Measurements from ENCODE around the gene MGAT4C. TPM values are rescaled to one million over a fixed set of nuclear protein-coding genes. Genes with fewer than 3 reads are reported as not detected.
"Not testable (repeated sequence)": the region's sequence is repeated elsewhere in the genome, so short reads cannot be mapped to it uniquely, and the experiment has no call there.

The MGAT4C gene
- total RNA-seq, 2 donors from 2014 or later: 0.14 to 0.28 TPM

DNA sequence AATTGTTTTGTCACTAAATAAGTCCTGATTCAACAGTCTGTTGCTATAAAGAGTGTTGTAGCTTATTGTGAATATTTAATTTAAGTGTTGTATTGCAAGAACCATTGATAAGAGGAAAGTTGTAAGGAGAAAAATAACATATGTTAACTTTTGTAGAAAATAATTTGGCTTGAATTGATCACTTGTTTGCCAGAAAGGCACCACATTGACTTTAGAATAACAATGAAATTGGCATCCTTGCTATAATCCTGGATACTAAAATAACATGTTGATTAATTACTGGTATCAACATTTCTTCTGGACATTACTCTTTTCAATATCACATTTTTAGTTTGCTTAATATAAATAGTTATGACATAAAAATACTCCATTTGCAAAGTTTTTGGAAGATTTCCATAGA is 159.0 kb downstream of the MGAT4C start:
- no peaks in the 10 kb centered on the region for H3K9me3 ChIP-seq
- H3K27me3 ChIP-seq (replicated peaks; ENCODE audit: insufficient read depth): no peaks in the 10 kb centered on the region
- H3K4me1 ChIP-seq (ENCODE audit: control insufficient read depth in 1 of 2, low read depth in 2 of 2): no peaks in the 10 kb centered on the region
- TF ChIP-seq, protein P1, sequence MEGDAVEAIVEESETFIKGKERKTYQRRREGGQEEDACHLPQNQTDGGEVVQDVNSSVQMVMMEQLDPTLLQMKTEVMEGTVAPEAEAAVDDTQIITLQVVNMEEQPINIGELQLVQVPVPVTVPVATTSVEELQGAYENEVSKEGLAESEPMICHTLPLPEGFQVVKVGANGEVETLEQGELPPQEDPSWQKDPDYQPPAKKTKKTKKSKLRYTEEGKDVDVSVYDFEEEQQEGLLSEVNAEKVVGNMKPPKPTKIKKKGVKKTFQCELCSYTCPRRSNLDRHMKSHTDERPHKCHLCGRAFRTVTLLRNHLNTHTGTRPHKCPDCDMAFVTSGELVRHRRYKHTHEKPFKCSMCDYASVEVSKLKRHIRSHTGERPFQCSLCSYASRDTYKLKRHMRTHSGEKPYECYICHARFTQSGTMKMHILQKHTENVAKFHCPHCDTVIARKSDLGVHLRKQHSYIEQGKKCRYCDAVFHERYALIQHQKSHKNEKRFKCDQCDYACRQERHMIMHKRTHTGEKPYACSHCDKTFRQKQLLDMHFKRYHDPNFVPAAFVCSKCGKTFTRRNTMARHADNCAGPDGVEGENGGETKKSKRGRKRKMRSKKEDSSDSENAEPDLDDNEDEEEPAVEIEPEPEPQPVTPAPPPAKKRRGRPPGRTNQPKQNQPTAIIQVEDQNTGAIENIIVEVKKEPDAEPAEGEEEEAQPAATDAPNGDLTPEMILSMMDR (IDR thresholded peaks at IDR 0.05): no peak
- no peak for ATAC-seq (ENCODE audit: insufficient number of reproducible peaks, low FRiP score, low read depth)
- no peaks in the 10 kb centered on the region for H3K36me3 ChIP-seq
- DNase-seq (ENCODE audit: low spot score): no peak
- no peak overlapping the region for H3K27ac ChIP-seq
- no peak overlapping the region for H3K4me3 ChIP-seq

DNA sequence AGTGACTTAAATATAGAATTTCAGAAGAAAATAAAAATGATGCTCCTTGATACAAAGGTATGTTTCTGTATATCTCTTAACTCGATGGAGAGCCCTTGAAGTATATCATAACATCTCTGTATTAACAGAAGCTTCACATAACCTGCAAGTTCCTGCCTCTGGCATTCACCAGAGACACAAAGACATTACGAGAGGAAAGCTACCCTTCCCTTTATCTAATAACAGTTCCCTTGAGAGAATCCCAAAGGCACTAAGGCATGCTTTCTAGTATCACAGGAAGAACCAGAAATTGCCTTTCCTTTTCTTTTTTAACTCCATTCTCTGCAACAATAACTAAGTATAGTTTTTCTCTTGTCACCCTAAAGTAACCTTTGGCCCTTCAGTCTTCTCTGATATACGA is 164.5 kb downstream of the MGAT4C start:
- no peak overlapping the region for H3K27ac ChIP-seq
- no peak for ATAC-seq (ENCODE audit: insufficient number of reproducible peaks, low FRiP score, low read depth)
- H3K4me3 ChIP-seq: no peak overlapping the region
- no peak for DNase-seq (ENCODE audit: low spot score)
- H3K27me3 ChIP-seq (replicated peaks; ENCODE audit: insufficient read depth): no peaks in the 10 kb centered on the region
- H3K4me1 ChIP-seq (ENCODE audit: control insufficient read depth in 1 of 2, low read depth in 2 of 2): no peaks in the 10 kb centered on the region
- TF ChIP-seq, protein P1 (IDR thresholded peaks at IDR 0.05): no peak
- no peaks in the 10 kb centered on the region for H3K9me3 ChIP-seq
- H3K36me3 ChIP-seq: no peaks in the 10 kb centered on the region

DNA sequence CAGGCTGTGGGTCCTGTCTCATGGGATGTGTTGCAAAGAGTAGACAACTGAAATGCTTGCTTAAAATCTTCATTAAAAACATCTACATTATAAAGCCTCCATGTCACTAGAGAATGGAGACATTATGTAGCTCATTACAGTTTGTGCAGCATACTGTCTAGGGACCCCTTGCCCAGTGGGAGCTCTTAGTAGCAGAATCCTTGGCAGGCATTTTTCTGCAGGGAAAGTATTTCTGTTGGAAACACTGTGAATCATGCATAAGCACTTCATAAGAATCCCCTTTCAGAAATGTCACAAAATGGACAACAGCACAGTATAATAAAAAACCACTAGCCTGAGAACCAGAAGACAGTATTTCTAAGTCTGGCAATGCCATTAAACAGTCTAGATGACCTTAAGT is 174.3 kb downstream of the MGAT4C start:
- ATAC-seq (ENCODE audit: insufficient number of reproducible peaks, low FRiP score, low read depth) (no peak), DNase-seq (ENCODE audit: low spot score) (no peak)
- Histone ChIP-seq H3K4me3 (no peak overlapping the region), H3K27ac (no peak overlapping the region), H3K4me1 (ENCODE audit: control insufficient read depth in 1 of 2, low read depth in 2 of 2) (peaks cover 0 to 7% of the 10 kb centered on the region in 2 donors), H3K9me3 (no peaks in the 10 kb centered on the region), H3K27me3 (replicated peaks; ENCODE audit: insufficient read depth) (no peaks in the 10 kb centered on the region), H3K36me3 (no peaks in the 10 kb centered on the region)
- TF ChIP-seq, protein P1 (IDR thresholded peaks at IDR 0.05): no peak

DNA sequence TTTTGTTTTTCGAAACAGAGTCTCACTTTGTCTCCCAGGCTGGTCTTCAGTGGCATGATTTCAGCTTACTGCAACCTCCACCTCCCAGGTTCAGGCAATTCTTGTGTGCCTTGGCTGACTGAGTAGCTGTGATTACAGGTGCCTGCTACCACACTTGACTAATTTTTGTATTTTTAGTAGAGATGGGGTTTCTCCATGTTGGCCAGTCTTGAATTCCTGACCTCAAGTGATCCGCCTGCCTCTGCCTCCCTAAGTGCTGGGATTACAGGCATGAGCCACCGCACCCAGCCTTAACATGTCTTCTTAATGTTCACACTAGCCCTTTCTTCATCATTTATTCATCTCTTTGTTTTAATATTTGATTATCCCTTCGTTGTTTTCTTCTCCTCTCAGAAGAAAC is 197.1 kb downstream of the MGAT4C start:
- not testable (repeated sequence) for H3K4me1 ChIP-seq (ENCODE audit: control insufficient read depth in 1 of 2, low read depth in 2 of 2); H3K36me3 ChIP-seq; H3K27ac ChIP-seq; H3K4me3 ChIP-seq; H3K27me3 ChIP-seq (replicated peaks; ENCODE audit: insufficient read depth); ATAC-seq (ENCODE audit: insufficient number of reproducible peaks, low FRiP score, low read depth); DNase-seq (ENCODE audit: low spot score); H3K9me3 ChIP-seq

DNA sequence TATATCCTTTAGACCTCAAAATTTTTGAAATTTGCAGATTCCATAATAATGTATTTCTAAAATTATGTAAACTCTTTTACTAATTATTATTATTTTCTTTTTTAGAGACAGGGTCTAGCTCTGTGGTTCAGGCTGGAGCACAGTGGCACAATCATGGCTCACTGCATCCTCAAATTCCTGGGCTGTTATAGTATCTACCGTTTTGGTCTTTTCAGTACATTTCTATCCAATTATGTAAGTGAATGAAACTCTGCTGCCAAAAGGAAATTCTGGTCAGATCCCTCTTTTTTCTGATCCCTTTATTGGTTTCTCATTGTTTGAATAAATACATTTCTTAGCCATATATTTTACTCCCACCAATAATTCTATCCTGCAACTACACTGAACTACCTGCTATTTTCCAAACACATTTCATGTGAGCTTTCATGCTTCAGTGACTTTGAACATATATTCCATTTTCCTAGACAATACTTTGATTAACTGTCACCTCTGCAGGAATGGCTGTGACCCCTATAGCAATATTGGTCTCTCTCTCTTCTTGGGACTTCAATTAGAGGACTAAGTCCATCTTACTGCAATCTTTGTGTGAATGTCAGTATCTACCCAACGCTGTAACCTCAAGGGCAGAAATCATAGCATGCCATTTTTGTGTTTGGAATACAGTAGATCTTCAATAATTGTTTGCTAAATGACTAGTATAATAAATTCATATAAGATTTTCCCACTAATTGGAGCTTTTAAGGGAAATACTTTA is 198.9 kb downstream of the MGAT4C start:
- Histone ChIP-seq H3K27ac (no peak overlapping the region), H3K9me3 (no peaks in the 10 kb centered on the region), H3K36me3 (no peaks in the 10 kb centered on the region), H3K4me3 (no peak overlapping the region), H3K27me3 (replicated peaks; ENCODE audit: insufficient read depth) (no peaks in the 10 kb centered on the region), H3K4me1 (ENCODE audit: control insufficient read depth in 1 of 2, low read depth in 2 of 2) (no peaks in the 10 kb centered on the region)
- TF ChIP-seq, protein P1 (IDR thresholded peaks at IDR 0.05): no peak
- DNase-seq (ENCODE audit: low spot score): no peak
- no peak for ATAC-seq (ENCODE audit: insufficient number of reproducible peaks, low FRiP score, low read depth)

DNA sequence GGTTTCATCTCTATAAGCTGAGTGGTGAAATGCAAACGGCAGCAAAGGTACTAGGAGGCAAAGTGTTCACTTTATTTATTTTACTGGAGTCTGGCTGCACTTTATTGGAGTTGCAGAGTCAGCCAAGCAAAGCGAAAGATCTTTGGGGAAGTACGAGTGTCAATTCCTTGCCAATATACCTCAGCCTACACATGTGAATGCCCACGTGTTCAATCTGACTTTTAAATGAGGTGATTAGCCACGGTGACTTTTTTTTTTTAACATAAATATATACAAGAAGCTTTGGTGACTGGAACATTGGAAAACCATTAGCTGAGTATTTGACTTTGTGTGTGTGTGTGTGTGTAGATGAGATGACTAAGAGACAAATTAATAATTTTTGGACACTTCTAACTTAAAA is 203.3 kb downstream of the MGAT4C start:
- TF ChIP-seq, protein P1 (IDR thresholded peaks at IDR 0.05): no peak
- H3K4me1 ChIP-seq (ENCODE audit: control insufficient read depth in 1 of 2, low read depth in 2 of 2): no peaks in the 10 kb centered on the region
- H3K9me3 ChIP-seq: no peaks in the 10 kb centered on the region
- no peak overlapping the region for H3K4me3 ChIP-seq
- no peak for ATAC-seq (ENCODE audit: insufficient number of reproducible peaks, low FRiP score, low read depth)
- H3K36me3 ChIP-seq: no peaks in the 10 kb centered on the region
- no peak overlapping the region for H3K27ac ChIP-seq
- no peak for DNase-seq (ENCODE audit: low spot score)
- no peaks in the 10 kb centered on the region for H3K27me3 ChIP-seq (replicated peaks; ENCODE audit: insufficient read depth)
